ENCODE data around the gene UBE2E2.
A peak's percentile ranks its signal among the peaks of the same experiment; 100 is the strongest.

Gene UBE2E2

DNA sequence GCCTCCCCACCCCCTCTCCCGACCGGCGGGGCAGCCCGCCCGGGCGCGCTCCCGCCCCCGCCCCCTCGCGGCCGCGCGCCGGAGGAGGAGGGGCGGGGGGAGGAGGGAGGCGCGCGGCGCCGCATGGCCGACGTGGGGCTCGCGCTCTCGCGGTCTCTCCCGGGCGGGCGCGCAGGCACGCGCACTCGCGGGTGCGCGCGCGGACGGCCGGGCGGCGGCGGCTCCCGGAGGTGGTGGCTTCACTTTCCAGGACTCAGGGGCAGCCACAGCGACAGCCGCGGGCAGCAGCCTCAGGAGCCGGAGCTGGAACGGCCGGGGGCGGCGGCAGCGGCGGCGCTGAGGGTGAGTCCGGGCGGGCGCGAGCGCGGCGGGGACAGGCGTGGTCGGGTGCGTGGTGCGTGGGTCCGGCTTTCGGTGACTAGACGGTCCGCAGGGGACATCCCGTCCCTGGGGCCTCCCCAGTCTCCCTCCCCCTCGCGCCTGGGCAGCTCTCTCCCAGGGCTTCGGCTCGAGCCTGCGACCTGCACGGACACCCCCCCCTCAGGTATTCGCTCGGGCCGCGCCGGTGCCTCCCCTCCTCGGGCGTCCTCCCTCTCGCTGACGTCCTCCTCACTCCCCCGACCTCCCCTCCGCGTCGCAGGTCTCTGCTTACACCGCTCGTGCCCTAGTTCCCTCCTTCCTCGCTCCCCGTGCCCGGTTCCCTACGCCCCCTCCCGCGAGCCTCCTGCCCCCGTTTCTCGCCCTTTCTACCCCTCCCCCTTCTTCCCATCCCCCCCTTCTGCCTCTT is at the start of gene UBE2E2:
UBE2E2 (plus strand) TSS at position 407 of the 787 bp plus-strand sequence.
- Histone ChIP-seq H3K4me1 (ENCODE audit: insufficient read depth, low read length) (peaks cover 13% of the 10 kb centered on the region), H3K27me3 (ENCODE audit: insufficient read depth, low read length) (peaks cover 5% of the 10 kb centered on the region), H3K9me3 (ENCODE audit: low read length) (no peaks in the 10 kb centered on the region)

DNA sequence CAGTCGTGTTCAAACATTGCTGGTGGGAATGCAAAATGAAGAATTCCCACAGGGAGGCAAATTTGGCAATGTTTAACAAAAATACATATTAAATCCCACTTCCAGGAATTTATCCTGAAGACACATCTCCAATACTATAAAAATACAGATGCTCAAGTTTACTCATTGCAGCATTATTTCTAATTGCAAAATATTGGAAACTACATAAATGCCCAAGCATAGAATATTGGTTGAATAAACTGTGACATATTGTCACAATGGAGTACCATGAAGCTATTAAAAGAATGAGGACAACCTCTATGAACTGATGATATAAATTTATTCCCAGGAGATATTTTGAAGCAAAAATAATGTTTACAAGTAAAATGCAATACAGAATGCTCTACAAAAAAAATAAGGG is 49.7 kb upstream of the UBE2E2 start:
- Histone ChIP-seq H2AFZ (ENCODE audit: low read depth, low read length) (no peak overlapping the region), H3K9me3 (ENCODE audit: low read length) (no peaks in the 10 kb centered on the region), H3K4me3 (ENCODE audit: low read length) (no peak overlapping the region), H3K36me3 (ENCODE audit: insufficient read depth, low read length) (no peaks in the 10 kb centered on the region), H3K4me1 (ENCODE audit: insufficient read depth, low read length) (no peaks in the 10 kb centered on the region), H3K27me3 (ENCODE audit: insufficient read depth, low read length) (no peaks in the 10 kb centered on the region)

More for the DNA sequence above, at the start of gene UBE2E2:
- H2AFZ ChIP-seq (ENCODE audit: low read depth, low read length), result peak within 1 kb of the TSS; percentile 99
- peak within 1 kb of the TSS; percentile 92 for H3K4me3 ChIP-seq (ENCODE audit: low read length)
- no peaks in the 10 kb centered on the region for H3K36me3 ChIP-seq (ENCODE audit: insufficient read depth, low read length)

DNA sequence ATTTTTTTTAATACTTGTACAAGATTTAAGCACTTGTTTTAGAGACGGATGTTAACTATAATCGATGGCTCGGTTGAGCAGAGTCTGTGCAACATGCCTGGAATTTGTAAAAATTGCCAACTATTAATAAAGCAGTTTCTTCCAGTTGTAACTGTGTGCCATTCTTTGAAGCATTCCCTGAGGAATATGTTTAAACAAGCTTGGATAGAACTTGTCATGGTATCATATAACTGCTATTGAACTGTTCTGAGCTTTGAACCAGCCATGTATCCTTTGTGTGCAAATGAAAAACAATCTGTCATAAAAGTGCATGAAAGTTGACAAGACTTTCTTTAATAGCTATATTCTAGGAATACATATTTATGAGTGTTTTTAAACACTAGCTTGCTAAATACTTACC is 45.8 kb upstream of the UBE2E2 start:
- Histone ChIP-seq H3K4me3 (ENCODE audit: low read length) (no peak overlapping the region), H3K36me3 (ENCODE audit: insufficient read depth, low read length) (no peaks in the 10 kb centered on the region), H3K9me3 (ENCODE audit: low read length) (no peaks in the 10 kb centered on the region), H3K4me1 (ENCODE audit: insufficient read depth, low read length) (no peaks in the 10 kb centered on the region), H2AFZ (ENCODE audit: low read depth, low read length) (no peak overlapping the region), H3K27me3 (ENCODE audit: insufficient read depth, low read length) (no peaks in the 10 kb centered on the region)

DNA sequence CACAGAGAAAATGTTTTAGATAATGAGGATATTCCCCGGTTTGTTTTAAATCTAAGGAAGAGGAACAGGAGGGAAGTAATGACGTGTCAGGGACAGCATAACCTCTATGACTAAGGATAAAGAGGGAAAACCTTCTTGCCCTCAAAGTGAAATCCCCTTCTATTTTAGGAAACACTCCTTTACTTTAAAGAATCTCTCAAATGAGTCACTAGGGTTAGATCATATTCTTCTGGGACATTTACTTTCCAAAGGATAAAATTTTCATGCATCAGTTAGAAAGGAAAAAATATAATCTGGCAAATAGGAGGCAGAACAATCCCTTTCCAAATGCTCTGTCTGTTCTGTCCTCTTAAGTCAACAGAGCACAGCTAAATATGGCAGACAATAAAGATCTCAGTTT is 43.2 kb upstream of the UBE2E2 start:
- H3K9me3 ChIP-seq (ENCODE audit: low read length), result no peaks in the 10 kb centered on the region
- no peaks in the 10 kb centered on the region for H3K4me1 ChIP-seq (ENCODE audit: insufficient read depth, low read length)
- no peak overlapping the region for H2AFZ ChIP-seq (ENCODE audit: low read depth, low read length)
- no peaks in the 10 kb centered on the region for H3K27me3 ChIP-seq (ENCODE audit: insufficient read depth, low read length)
- H3K36me3 ChIP-seq (ENCODE audit: insufficient read depth, low read length), result no peaks in the 10 kb centered on the region
- H3K4me3 ChIP-seq (ENCODE audit: low read length), result no peak overlapping the region

DNA sequence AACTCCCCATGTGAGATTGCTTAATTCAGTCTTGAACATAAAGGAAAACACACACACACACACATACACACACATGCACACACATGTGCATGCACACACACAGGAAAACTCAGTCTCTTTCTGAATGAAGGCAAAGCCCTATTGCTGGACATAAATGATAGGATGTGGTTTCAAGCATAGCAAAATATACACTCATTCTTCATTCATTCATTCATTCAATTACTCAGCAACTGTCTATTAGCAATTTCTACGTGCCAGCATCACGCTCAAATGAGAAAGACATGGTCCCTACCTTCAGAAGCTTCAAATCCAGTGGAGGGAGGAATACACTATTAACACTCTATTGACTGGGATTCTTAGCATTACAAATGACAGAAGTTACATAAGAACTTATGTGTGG is 41.8 kb upstream of the UBE2E2 start:
- no peaks in the 10 kb centered on the region for H3K27me3 ChIP-seq (ENCODE audit: insufficient read depth, low read length)
- no peak overlapping the region for H2AFZ ChIP-seq (ENCODE audit: low read depth, low read length)
- H3K4me3 ChIP-seq (ENCODE audit: low read length), result no peak overlapping the region
- H3K9me3 ChIP-seq (ENCODE audit: low read length), result no peaks in the 10 kb centered on the region
- no peaks in the 10 kb centered on the region for H3K36me3 ChIP-seq (ENCODE audit: insufficient read depth, low read length)
- H3K4me1 ChIP-seq (ENCODE audit: insufficient read depth, low read length), result no peaks in the 10 kb centered on the region

DNA sequence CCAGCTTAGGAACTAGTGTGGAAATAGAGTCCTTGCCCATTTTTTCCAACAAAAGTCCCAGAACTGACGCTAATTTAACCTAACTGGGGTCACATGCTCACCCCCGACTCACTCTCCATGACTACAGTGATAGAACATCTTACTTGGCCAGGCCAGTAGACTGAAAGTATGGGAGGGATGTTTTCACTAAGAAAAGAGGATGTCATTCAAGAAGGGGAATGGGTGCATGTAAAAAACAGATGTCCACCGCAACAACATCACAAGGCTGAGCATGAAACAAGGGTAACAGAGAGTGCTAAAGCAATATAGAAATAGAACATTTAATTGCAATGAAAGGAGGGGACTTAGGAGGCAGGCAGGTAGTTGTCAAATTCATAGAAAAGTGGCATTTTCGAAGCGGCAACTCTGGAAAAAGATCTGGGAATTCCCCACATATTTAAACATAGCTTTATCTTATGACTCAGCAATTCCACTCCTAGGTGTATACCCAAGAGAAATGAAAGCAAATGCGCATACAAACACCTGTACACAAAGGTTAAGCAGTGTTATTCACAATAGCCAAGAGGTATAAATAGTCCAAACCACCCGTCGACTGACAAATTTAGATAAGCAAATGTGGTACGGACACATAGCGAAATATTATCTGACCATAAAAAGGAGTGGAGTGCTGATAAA is 41.1 kb upstream of the UBE2E2 start:
- Histone ChIP-seq H3K4me1 (ENCODE audit: insufficient read depth, low read length) (no peaks in the 10 kb centered on the region), H3K36me3 (ENCODE audit: insufficient read depth, low read length) (no peaks in the 10 kb centered on the region), H3K9me3 (ENCODE audit: low read length) (no peaks in the 10 kb centered on the region), H2AFZ (ENCODE audit: low read depth, low read length) (no peak overlapping the region), H3K4me3 (ENCODE audit: low read length) (no peak overlapping the region), H3K27me3 (ENCODE audit: insufficient read depth, low read length) (no peaks in the 10 kb centered on the region)

DNA sequence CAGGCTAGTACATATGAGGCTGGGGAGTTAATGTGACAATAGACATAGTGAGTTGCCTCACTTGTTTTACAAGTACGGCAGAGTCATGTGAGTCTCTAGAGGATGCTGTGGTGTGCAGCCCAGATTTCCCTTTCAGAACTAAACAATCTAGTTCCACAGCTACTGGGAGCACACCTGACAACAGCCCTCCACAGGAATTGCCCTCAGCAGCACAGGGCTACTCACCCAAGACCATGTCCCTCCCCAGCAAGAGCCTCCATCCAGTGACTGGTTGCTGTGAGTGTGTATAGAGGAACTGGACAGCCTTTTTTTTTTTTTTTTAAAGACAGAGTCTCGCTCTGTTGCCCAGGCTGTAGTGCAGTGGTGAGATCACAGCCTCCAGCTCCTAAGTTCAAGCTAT is 40.2 kb upstream of the UBE2E2 start:
- H2AFZ ChIP-seq (ENCODE audit: low read depth, low read length), result no peak overlapping the region
- no peaks in the 10 kb centered on the region for H3K9me3 ChIP-seq (ENCODE audit: low read length)
- H3K4me3 ChIP-seq (ENCODE audit: low read length), result no peak overlapping the region
- no peaks in the 10 kb centered on the region for H3K27me3 ChIP-seq (ENCODE audit: insufficient read depth, low read length)
- no peaks in the 10 kb centered on the region for H3K36me3 ChIP-seq (ENCODE audit: insufficient read depth, low read length)
- no peaks in the 10 kb centered on the region for H3K4me1 ChIP-seq (ENCODE audit: insufficient read depth, low read length)

DNA sequence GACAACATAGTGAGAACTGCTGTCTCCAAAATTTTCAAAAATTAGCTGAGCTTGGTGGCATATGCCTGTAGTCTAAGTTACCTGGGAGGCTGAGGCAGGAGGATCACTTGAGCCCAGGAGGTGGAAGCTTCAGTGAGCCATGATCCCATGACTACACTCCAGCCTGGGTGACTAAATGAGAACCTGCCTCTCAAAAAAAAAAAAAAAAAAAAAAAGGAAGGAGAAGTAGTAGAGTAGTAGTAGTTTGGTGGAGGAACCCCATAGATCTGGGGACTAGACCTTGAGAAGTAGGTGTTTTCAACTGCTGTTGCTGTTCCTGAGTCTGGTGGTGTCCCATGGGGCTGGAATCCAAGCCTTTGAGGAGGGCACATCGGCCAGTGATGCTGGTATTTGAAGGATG is 38.4 kb upstream of the UBE2E2 start:
- Histone ChIP-seq H3K9me3 (ENCODE audit: low read length) (no peaks in the 10 kb centered on the region), H3K36me3 (ENCODE audit: insufficient read depth, low read length) (no peaks in the 10 kb centered on the region), H3K27me3 (ENCODE audit: insufficient read depth, low read length) (no peaks in the 10 kb centered on the region), H2AFZ (ENCODE audit: low read depth, low read length) (no peak overlapping the region), H3K4me3 (ENCODE audit: low read length) (no peak overlapping the region), H3K4me1 (ENCODE audit: insufficient read depth, low read length) (no peaks in the 10 kb centered on the region)

DNA sequence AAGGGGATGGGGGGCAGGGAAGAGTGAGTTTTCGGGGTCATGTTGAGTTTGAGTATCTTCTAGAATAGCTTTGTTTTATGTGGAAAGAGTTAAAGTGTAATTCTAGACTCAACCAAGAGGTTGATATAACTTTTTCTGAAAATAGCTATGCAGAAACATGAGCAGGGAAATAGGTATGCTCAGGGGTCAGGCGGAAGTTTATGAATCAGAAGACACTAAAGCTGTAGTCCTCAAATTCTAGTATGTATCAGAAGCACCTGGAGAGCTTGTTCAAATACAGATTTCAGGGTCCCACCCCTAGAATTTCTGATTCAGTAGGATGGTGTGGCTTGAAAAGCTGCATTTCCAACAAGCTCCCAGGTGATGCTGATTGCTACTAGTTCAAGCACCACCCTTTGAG is 37.6 kb upstream of the UBE2E2 start:
- H3K9me3 ChIP-seq (ENCODE audit: low read length), result no peaks in the 10 kb centered on the region
- H3K27me3 ChIP-seq (ENCODE audit: insufficient read depth, low read length), result no peaks in the 10 kb centered on the region
- H2AFZ ChIP-seq (ENCODE audit: low read depth, low read length), result no peak overlapping the region
- H3K4me1 ChIP-seq (ENCODE audit: insufficient read depth, low read length), result peaks cover 2% of the 10 kb centered on the region
- no peak overlapping the region for H3K4me3 ChIP-seq (ENCODE audit: low read length)
- H3K36me3 ChIP-seq (ENCODE audit: insufficient read depth, low read length), result no peaks in the 10 kb centered on the region

DNA sequence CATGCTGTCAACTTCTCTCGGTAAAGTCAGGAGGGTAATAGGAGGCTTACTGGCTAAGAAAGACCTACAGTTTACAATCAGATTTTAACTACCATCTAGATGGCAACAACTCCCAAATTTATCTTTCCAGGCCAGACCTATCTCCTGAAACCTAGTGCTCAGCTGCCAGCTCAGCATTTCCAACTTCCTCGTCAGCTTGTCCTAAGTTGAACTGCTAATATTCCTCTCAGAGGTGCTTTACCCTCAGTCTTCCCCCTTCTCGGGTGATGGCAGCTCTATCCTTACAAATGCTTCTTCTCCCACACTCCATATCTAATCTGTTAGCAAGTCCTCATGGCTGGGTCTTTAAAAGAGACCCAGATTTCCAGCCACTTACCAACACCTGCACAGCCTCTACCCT is 36.9 kb upstream of the UBE2E2 start:
- H3K27me3 ChIP-seq (ENCODE audit: insufficient read depth, low read length), result no peaks in the 10 kb centered on the region
- H2AFZ ChIP-seq (ENCODE audit: low read depth, low read length), result no peak overlapping the region
- no peak overlapping the region for H3K4me3 ChIP-seq (ENCODE audit: low read length)
- no peaks in the 10 kb centered on the region for H3K36me3 ChIP-seq (ENCODE audit: insufficient read depth, low read length)
- H3K9me3 ChIP-seq (ENCODE audit: low read length), result no peaks in the 10 kb centered on the region
- H3K4me1 ChIP-seq (ENCODE audit: insufficient read depth, low read length), result peaks cover 2% of the 10 kb centered on the region

DNA sequence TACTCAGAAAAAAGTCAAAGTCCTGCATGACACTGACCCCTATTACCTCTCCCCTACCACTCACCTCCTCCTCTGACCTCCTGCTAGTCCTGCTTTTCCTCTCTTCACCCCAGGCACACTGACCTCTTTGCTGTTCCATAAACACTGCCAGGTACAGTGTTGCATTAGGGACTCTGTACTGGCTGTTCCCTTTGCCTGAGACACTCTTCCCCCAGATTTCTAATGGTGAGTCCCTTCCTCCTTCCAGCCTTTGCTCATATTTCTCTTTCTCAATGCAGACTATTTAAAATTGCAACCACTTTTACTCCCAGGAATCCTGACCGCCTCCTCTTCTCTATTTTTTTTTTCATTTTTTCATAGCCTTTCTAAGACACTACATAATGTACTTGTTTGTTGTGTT is 36.3 kb upstream of the UBE2E2 start:
- Histone ChIP-seq H2AFZ (ENCODE audit: low read depth, low read length) (no peak overlapping the region), H3K36me3 (ENCODE audit: insufficient read depth, low read length) (no peaks in the 10 kb centered on the region), H3K9me3 (ENCODE audit: low read length) (no peaks in the 10 kb centered on the region), H3K4me3 (ENCODE audit: low read length) (no peak overlapping the region), H3K27me3 (ENCODE audit: insufficient read depth, low read length) (no peaks in the 10 kb centered on the region), H3K4me1 (ENCODE audit: insufficient read depth, low read length) (peaks cover 2% of the 10 kb centered on the region)

DNA sequence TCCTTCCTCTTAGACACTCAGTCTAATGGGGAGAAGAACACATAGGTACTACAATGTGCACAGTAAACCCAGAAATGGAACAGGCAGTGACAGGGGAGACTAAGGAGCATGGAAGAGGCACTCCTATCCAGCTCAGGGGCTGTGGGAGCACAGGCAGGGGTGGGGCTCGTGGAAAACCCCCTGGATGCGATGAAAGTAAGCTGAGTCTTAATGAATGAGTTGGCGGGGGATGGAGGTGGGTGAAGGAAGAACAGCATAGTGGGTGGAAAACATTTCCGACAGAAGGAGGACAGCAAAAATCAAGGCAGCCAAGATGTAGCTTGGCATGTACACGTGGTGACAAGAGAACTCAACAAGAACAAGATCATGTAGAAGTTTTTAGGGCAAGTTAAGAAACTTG is 33.6 kb upstream of the UBE2E2 start:
- Histone ChIP-seq H3K36me3 (ENCODE audit: insufficient read depth, low read length) (no peaks in the 10 kb centered on the region), H3K4me1 (ENCODE audit: insufficient read depth, low read length) (peaks cover 2% of the 10 kb centered on the region), H3K4me3 (ENCODE audit: low read length) (no peak overlapping the region), H2AFZ (ENCODE audit: low read depth, low read length) (no peak overlapping the region), H3K27me3 (ENCODE audit: insufficient read depth, low read length) (no peaks in the 10 kb centered on the region), H3K9me3 (ENCODE audit: low read length) (no peaks in the 10 kb centered on the region)

DNA sequence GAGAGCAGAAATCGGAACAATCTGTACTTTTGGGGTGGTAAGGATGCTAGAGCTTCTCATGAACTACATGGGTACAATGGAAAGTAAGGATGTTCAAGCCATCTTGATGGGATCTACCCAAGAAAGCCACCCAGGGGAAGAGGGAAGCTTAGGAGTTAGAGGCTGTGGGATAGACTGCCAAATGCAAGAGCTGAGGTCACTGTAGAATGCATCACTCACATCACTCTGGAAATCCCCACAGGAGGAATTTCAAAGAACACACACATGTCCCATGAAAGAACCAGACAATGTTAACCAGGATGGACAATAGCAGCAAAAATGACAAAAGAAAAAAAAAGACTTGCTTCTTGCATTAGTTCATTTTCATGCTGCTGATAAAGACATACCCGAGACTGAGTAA is 32.8 kb upstream of the UBE2E2 start:
- Histone ChIP-seq H3K4me3 (ENCODE audit: low read length) (no peak overlapping the region), H3K36me3 (ENCODE audit: insufficient read depth, low read length) (no peaks in the 10 kb centered on the region), H3K4me1 (ENCODE audit: insufficient read depth, low read length) (peaks cover 2% of the 10 kb centered on the region), H3K9me3 (ENCODE audit: low read length) (no peaks in the 10 kb centered on the region), H2AFZ (ENCODE audit: low read depth, low read length) (no peak overlapping the region), H3K27me3 (ENCODE audit: insufficient read depth, low read length) (no peaks in the 10 kb centered on the region)

Measured in neuron (in vitro differentiated cells).